Adrenal gland (tissue), 12 donors: ENCODE data around the gene REG4. TPM values are rescaled to one million over a fixed set of nuclear protein-coding genes. Genes with fewer than 3 reads are reported as not detected.

ENCODE experiments used
- DNase-seq, 7 donors: peaks; one replicate each; pipeline ENCODE4 v3.0.0-alpha.2; 2019 to 2020
- H3K27ac ChIP-seq, 5 donors: fragments of 200-600 bp; sonication (generic) in 4 of 5; 1 replicate in 3 of 5; 2 replicates in 2 of 5; pipeline versions ENCODE4 v1.5.1 to v1.8.0; 2016 to 2020; ENCODE audit warnings: mild to moderate bottlenecking in 1 of 5
- H3K27me3 ChIP-seq: fragments of 200-600 bp; 2 replicates; pipeline ENCODE4 v1.8.0; 2021
- H3K36me3 ChIP-seq, 2 donors: fragments of 200-600 bp; replicated peaks in 1 of 2; 1 replicate in 1 of 2; 2 replicates in 1 of 2; pipeline versions ENCODE4 v1.5.1 to v1.8.0; 2018 to 2022
- H3K4me1 ChIP-seq, 2 donors: fragments of 200-600 bp; replicated peaks in 1 of 2; 1 replicate in 1 of 2; 2 replicates in 1 of 2; pipeline versions ENCODE4 v1.5.1 to v1.8.0; 2018 to 2021
- H3K4me3 ChIP-seq, 4 donors: fragments of 200-600 bp; sonication (generic) in 3 of 4; one replicate each; pipeline ENCODE4 v1.5.1; 2016 to 2018
- H3K9me3 ChIP-seq, 3 donors: fragments of 200-600 bp; sonication (generic) in 1 of 3; replicated peaks in 1 of 3; 1 replicate in 2 of 3; 2 replicates in 1 of 3; pipeline versions ENCODE4 v1.5.1 to v1.8.0; 2016 to 2021
- CTCF ChIP-seq, 6 experiments: fragments of 450-650 bp in 4 of 6; fragments of 200-600 bp in 2 of 6; sonication (generic) in 1 of 6; IDR thresholded peaks; 1 replicate in 5 of 6; 2 replicates in 1 of 6; pipeline versions ENCODE4 v1.5.1 to v1.8.0; 2016 to 2021; ENCODE audit warnings: antibody characterized with exemption in 6 of 6, mild to moderate bottlenecking in 2 of 6, moderate library complexity in 1 of 6
- POLR2A ChIP-seq, 2 donors: fragments of 450-650 bp; IDR thresholded peaks; one replicate each; pipeline ENCODE4 v1.6.1; 2017; ENCODE audit warnings: antibody characterized with exemption in 2 of 2, mild to moderate bottlenecking in 2 of 2, moderate library complexity in 1 of 2
- WGBS, 4 donors: extraction: QIAGEN DNeasy Blood & Tissue Kit in 2 of 4; methylation state at CpG; one replicate each; pipeline versions ENCODE4 v1.1.5 to v1.1.7; 2013 to 2017; 5-methylcytosine and 5-hydroxymethylcytosine counted together
- intact Hi-C, 2 donors: fragments of 100-400 bp; cut with DNase I; formaldehyde crosslinking; loops; one replicate each; pipeline versions ENCODE4 v1.14.1 to v1.15.0; 2022 to 2023
- polyA plus RNA-seq, 3 donors: library from polyadenylated mRNA; stranded (reverse); fragments of 200-250 nt in 2 of 3; fragments of 350-450 nt in 1 of 3; fragmentation: Illumina TruSeq in 1 of 3; extraction: RNeasy Lipid Tissue Mini Kit (QIAGEN cat#74804) in 1 of 3; gene quantifications; one replicate each; pipeline ENCODE4 v1.2.3, GENCODE V29; 2013 to 2014
- total RNA-seq, 9 donors: library from RNA; depleted of rRNA in 4 of 9; stranded (reverse); fragments of >200 nt in 4 of 9; fragments of 120-200 nt in 1 of 9; fragmentation: NEBNext Ultra II Directional in 1 of 9; extraction: Animal tissue kit (Norgen Biotek cat#: 25700) in 1 of 9; gene quantifications; one replicate each; pipeline versions ENCODE4 v1.1.0 to v1.2.4, GENCODE V29; 2013 to 2023
- donor health status: healthy with polysubstance abuse.
- donor health status: Bipolar disorder and iron deficiency.
- donor health status: DM: yes; HTN: yes; CAD: no.
- donor health status: DM: no; HTN: no; CAD: no.
- donor health status: DM: no; HTN: no; CAD: no.
- donor health status: DM: yes; HTN: yes; CAD: no.

Gene REG4
- total and polyA plus RNA-seq, 12 donors = not detected

- Histone ChIP-seq H3K9me3 (no peaks in the 10 kb centered on the region), H3K4me3 (no peak overlapping the region), H3K27me3 (peaks cover 16% of the 10 kb centered on the region), H3K4me1 (no peaks in the 10 kb centered on the region), H3K27ac (no peak overlapping the region), H3K36me3 (no peaks in the 10 kb centered on the region)
- no peak for TF ChIP-seq POLR2A (IDR thresholded peaks at IDR 0.05)
- intact Hi-C loops = no loop called here
- no peak for DNase-seq
- WGBS, 4 donors = 39 to 44% (median 41%) methylated on average over 3 of the region's 3 CpGs
Measured at GRCh38 chr1:119808491-119808890, 2.8 kb downstream of the REG4 start.

- TF ChIP-seq POLR2A (IDR thresholded peaks at IDR 0.05) = no peak
- TF ChIP-seq CTCF (IDR thresholded peaks at IDR 0.05) = no peak
- no peak for DNase-seq
- no peaks in the 10 kb centered on the region for H3K4me1 ChIP-seq
- H3K9me3 ChIP-seq = no peaks in the 10 kb centered on the region
- H3K27me3 ChIP-seq = peaks cover 16% of the 10 kb centered on the region
- no peak overlapping the region for H3K4me3 ChIP-seq
- no peak overlapping the region for H3K27ac ChIP-seq
- intact Hi-C loops = no loop called here
- WGBS, 4 donors = 46 to 73% (median 57%) methylated on average over 4 of the region's 4 CpGs
- no peaks in the 10 kb centered on the region for H3K36me3 ChIP-seq
Measured at GRCh38 chr1:119806489-119806888, 4.8 kb downstream of the REG4 start.

- H3K4me3 ChIP-seq = no peak overlapping the region
- H3K4me1 ChIP-seq = no peaks in the 10 kb centered on the region
- H3K36me3 ChIP-seq = no peaks in the 10 kb centered on the region
- H3K27ac ChIP-seq = no peak overlapping the region
- intact Hi-C loops = no loop called here
- peaks cover 16% of the 10 kb centered on the region for H3K27me3 ChIP-seq
- WGBS, 4 donors = 86 to 89% (median 88%) methylated on average over 13 of the region's 13 CpGs
- H3K9me3 ChIP-seq = no peaks in the 10 kb centered on the region
- no peak for DNase-seq
- no peak for TF ChIP-seq CTCF (IDR thresholded peaks at IDR 0.05)
- TF ChIP-seq POLR2A (IDR thresholded peaks at IDR 0.05) = no peak
Measured at GRCh38 chr1:119805746-119806145, 5.5 kb downstream of the REG4 start.

GRCh38 chr1:119805247-119805646 is 6.0 kb downstream of the REG4 start:
- Histone ChIP-seq H3K27ac (no peak overlapping the region), H3K4me3 (no peak overlapping the region), H3K27me3 (peaks cover 16% of the 10 kb centered on the region), H3K9me3 (no peaks in the 10 kb centered on the region), H3K4me1 (no peaks in the 10 kb centered on the region), H3K36me3 (no peaks in the 10 kb centered on the region)
- intact Hi-C loops = no loop called here
- no peak for DNase-seq
- TF ChIP-seq CTCF (IDR thresholded peaks at IDR 0.05) (no peak), POLR2A (IDR thresholded peaks at IDR 0.05) (no peak)
- 82 to 87% (median 83%) methylated on average over 8 of the region's 8 CpGs for WGBS, 4 donors

GRCh38 chr1:119799599-119800177 is 11.6 kb downstream of the REG4 start:
- H3K27me3 ChIP-seq = no peaks in the 10 kb centered on the region
- DNase-seq = no peak
- H3K4me3 ChIP-seq = no peak overlapping the region
- no peaks in the 10 kb centered on the region for H3K36me3 ChIP-seq
- no peaks in the 10 kb centered on the region for H3K9me3 ChIP-seq
- TF ChIP-seq CTCF (IDR thresholded peaks at IDR 0.05) = no peak
- no peak overlapping the region for H3K27ac ChIP-seq
- WGBS, 4 donors = 85 to 91% (median 88%) methylated on average over 15 of the region's 15 CpGs
- intact Hi-C loops = no loop called here
- H3K4me1 ChIP-seq = no peaks in the 10 kb centered on the region
